ENCODE measurements around the gene CARMIL1. TPM values are rescaled to one million over a fixed set of nuclear protein-coding genes. Genes with fewer than 3 reads are reported as not detected.

The CARMIL1 gene
- total RNA-seq, 1 donor from 2014 or later: 11.8 TPM

GRCh38 chr6:25490018-25490801 is 211.0 kb downstream of the CARMIL1 start:
- no peaks in the 10 kb centered on the region for H3K36me3 Mint-ChIP-seq
- peak; percentile 87 for TF ChIP-seq CTCF (conservative IDR thresholded peaks at IDR 0.05)
- H3K4me1 Mint-ChIP-seq (ENCODE audit: unreplicated experiment): peaks cover 19% of the 10 kb centered on the region
- peak overlapping the region; percentile 8 for H3K4me3 Mint-ChIP-seq
- H3K9me3 Mint-ChIP-seq: no peaks in the 10 kb centered on the region
- peak overlapping the region; percentile 68 for H3K27ac Mint-ChIP-seq
- H3K27me3 Mint-ChIP-seq: no peaks in the 10 kb centered on the region
- peak; percentile 73 for DNase-seq (ENCODE audit: extremely low spot score, unreplicated experiment)

GRCh38 chr6:25492951-25493350 is 213.8 kb downstream of the CARMIL1 start:
- no peak overlapping the region for H3K27ac Mint-ChIP-seq

GRCh38 chr6:25494469-25494868 is 215.3 kb downstream of the CARMIL1 start:
- Mint-ChIP-seq H3K4me3 (no peak overlapping the region), H3K36me3 (peaks cover 4% of the 10 kb centered on the region), H3K9me3 (no peaks in the 10 kb centered on the region), H3K27me3 (no peaks in the 10 kb centered on the region), H3K27ac (no peak overlapping the region), H3K4me1 (ENCODE audit: unreplicated experiment) (peaks cover 21% of the 10 kb centered on the region)
- DNase-seq (ENCODE audit: extremely low spot score, unreplicated experiment): no peak
- no peak for TF ChIP-seq CTCF (conservative IDR thresholded peaks at IDR 0.05)

More at GRCh38 chr6:25492951-25493350, 213.8 kb downstream of the CARMIL1 start:
- Mint-ChIP-seq H3K27me3 (no peaks in the 10 kb centered on the region), H3K9me3 (no peaks in the 10 kb centered on the region), H3K4me3 (no peak overlapping the region), H3K36me3 (peaks cover 2% of the 10 kb centered on the region), H3K4me1 (ENCODE audit: unreplicated experiment) (peaks cover 11% of the 10 kb centered on the region)
- no peak for DNase-seq (ENCODE audit: extremely low spot score, unreplicated experiment)
- no peak for TF ChIP-seq CTCF (conservative IDR thresholded peaks at IDR 0.05)

DNA sequence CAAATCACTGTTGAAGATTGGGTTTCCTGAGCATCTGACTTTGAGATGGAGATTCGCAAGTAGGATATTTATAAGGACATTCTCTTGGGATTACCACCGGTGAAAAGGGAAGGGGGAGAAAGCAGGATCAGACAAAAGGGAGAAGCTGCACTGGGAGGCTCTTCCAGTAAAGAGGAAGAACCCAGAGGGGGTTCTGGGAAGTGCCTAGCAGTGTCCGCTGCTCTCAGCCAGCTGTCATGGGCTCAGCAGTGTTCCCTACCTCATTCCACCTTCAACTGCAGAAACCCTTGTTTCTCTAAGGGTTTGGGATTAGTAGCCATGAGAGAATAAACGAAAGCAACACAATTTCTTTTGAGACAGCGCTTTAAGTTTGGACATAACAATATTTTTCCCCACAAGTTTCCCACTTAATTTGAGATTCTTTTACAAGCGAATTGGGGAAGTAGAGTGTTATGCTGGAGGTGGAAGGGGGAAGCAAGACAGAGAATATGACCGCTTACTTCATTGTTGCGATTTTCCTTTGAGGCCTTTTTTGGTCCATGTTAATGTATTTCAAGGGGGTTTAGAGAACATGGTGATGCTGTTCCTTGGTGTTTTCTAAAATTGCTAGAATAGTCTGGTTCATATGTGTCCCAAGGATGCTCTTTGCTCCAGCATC is 218.3 kb downstream of the CARMIL1 start:
- Mint-ChIP-seq H3K27ac (no peak overlapping the region), H3K9me3 (no peaks in the 10 kb centered on the region), H3K36me3 (peaks cover 4% of the 10 kb centered on the region), H3K4me1 (ENCODE audit: unreplicated experiment) (peaks cover 30% of the 10 kb centered on the region), H3K4me3 (no peak overlapping the region), H3K27me3 (no peaks in the 10 kb centered on the region)
- DNase-seq (ENCODE audit: extremely low spot score, unreplicated experiment): no peak
- TF ChIP-seq CTCF (conservative IDR thresholded peaks at IDR 0.05): no peak

DNA sequence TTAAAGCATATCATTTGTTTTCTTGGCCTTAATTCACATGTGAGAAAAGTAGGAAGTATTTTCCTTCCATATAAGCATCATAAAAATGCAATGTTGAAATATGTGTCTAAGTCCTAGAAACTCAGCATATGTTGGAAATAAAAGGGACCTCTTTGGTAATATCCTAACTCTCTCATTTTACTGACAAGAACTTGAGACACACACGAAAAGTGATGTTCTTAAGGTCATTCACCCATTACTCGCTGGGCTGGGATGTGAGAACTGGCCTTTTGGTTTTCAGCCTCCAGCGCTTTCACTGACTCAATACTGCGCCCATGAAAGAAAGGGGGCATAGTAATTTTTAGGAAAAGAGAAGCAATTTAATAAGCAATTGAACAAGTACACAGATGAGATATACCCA is 219.3 kb downstream of the CARMIL1 start:
- no peak for TF ChIP-seq CTCF (conservative IDR thresholded peaks at IDR 0.05)
- H3K36me3 Mint-ChIP-seq: peaks cover 4% of the 10 kb centered on the region
- H3K27me3 Mint-ChIP-seq: no peaks in the 10 kb centered on the region
- no peak for DNase-seq (ENCODE audit: extremely low spot score, unreplicated experiment)
- H3K9me3 Mint-ChIP-seq: no peaks in the 10 kb centered on the region
- no peak overlapping the region for H3K27ac Mint-ChIP-seq
- no peak overlapping the region for H3K4me3 Mint-ChIP-seq
- H3K4me1 Mint-ChIP-seq (ENCODE audit: unreplicated experiment): peaks cover 30% of the 10 kb centered on the region

All from type B pancreatic cell (in vitro differentiated cells).